HG02884 (cell line): Measurements from ENCODE around the gene KPNA1.
"Not testable (repeated sequence)": the region's sequence is repeated elsewhere in the genome, so short reads cannot be mapped to it uniquely, and the experiment has no call there.

Experiments
- ATAC-seq: cut with Tn5 transposase; IDR thresholded peaks from one replicate; pipeline ENCODE4 v1.9.1; 2021; ENCODE audit warnings: mild to moderate bottlenecking, moderate library complexity; ENCODE audit not compliant: unreplicated experiment

The KPNA1 gene

GRCh38 chr3:122481390-122481789, 33.3 kb downstream of the KPNA1 start:
- no peak for ATAC-seq

- ATAC-seq: no peak
These were observed 38.2 kb downstream of the KPNA1 start for GRCh38 chr3:122476532-122476931.

- no peak for ATAC-seq
These were observed 39.4 kb downstream of the KPNA1 start for GRCh38 chr3:122475316-122475715.

- no peak for ATAC-seq
These were observed 45.1 kb downstream of the KPNA1 start for GRCh38 chr3:122469659-122470058.

- no peak for ATAC-seq
These were observed 45.7 kb downstream of the KPNA1 start for GRCh38 chr3:122468896-122469533.

GRCh38 chr3:122466701-122467240, 48.0 kb downstream of the KPNA1 start:
- no peak for ATAC-seq

- no peak for ATAC-seq
These were observed 50.1 kb downstream of the KPNA1 start for GRCh38 chr3:122464659-122465058.

GRCh38 chr3:122462406-122462805, 52.3 kb downstream of the KPNA1 start:
- ATAC-seq: no peak

GRCh38 chr3:122461806-122462205, 52.9 kb downstream of the KPNA1 start:
- ATAC-seq: no peak

GRCh38 chr3:122458992-122459391, 55.7 kb downstream of the KPNA1 start:
- ATAC-seq: no peak

- no peak for ATAC-seq
These were observed 57.0 kb downstream of the KPNA1 start for GRCh38 chr3:122457706-122458105.

- ATAC-seq: no peak
These were observed 58.7 kb downstream of the KPNA1 start for GRCh38 chr3:122456074-122456473.

- no peak for ATAC-seq
These were observed 63.4 kb downstream of the KPNA1 start for GRCh38 chr3:122451371-122451770.

- not testable (repeated sequence) for ATAC-seq
These were observed 66.5 kb downstream of the KPNA1 start for GRCh38 chr3:122448218-122448617.

GRCh38 chr3:122444491-122444887, 70.2 kb downstream of the KPNA1 start:
- ATAC-seq: not testable (repeated sequence)

- ATAC-seq: not testable (repeated sequence)
These were observed 70.8 kb downstream of the KPNA1 start for GRCh38 chr3:122443762-122444490.

GRCh38 chr3:122443090-122443489, 71.6 kb downstream of the KPNA1 start:
- ATAC-seq: no peak

GRCh38 chr3:122435950-122436349, 78.8 kb downstream of the KPNA1 start:
- ATAC-seq: no peak

- ATAC-seq: no peak
These were observed 84.4 kb downstream of the KPNA1 start for GRCh38 chr3:122430371-122430770.

- peak; percentile 80 for ATAC-seq
These were observed 86.8 kb downstream of the KPNA1 start for GRCh38 chr3:122427857-122428471.

- ATAC-seq: no peak
These were observed 92.9 kb downstream of the KPNA1 start for GRCh38 chr3:122421836-122422235.

GRCh38 chr3:122421101-122421500, 93.6 kb downstream of the KPNA1 start:
- ATAC-seq: no peak
